Measurements from ENCODE around the gene ERG28.

- TF ChIP-seq CTCF (IDR thresholded peaks at IDR 0.05; ENCODE audit: low read depth, low read length) (no peak), EZH2phosphoT487 (IDR thresholded peaks at IDR 0.05; ENCODE audit: low read depth) (no peak)
These were observed 33.8 kb downstream of the ERG28 start for GRCh38 chr14:75626863-75627262.
